Frontal cortex (tissue), 4 donors: ENCODE results near the gene LYSET. TPM values are rescaled to one million over a fixed set of nuclear protein-coding genes. Genes with fewer than 3 reads are reported as not detected.
"Not testable (repeated sequence)": the region's sequence is repeated elsewhere in the genome, so short reads cannot be mapped to it uniquely, and the experiment has no call there.

Experiments
- DNase-seq, 2 donors: peaks; one replicate each; pipeline ENCODE4 v3.0.0; 2012; ENCODE audit warnings: low spot score in 2 of 2
- FAIRE-seq: peaks from 2 replicates; lab custom pipeline; 2012; peaks lifted over from hg19 to GRCh38; lab: Jason Lieb, UNC
- total RNA-seq: library from RNA; depleted of rRNA; stranded (reverse); fragments of >200 nt; gene quantifications from one replicate; pipeline ENCODE4 v1.2.3, GENCODE V29; 2014
- donor health status: control.
- donor health status: control.
- donor health status: control.

The LYSET gene
- total RNA-seq, 1 donor from 2014 or later, result 13.0 TPM

DNA sequence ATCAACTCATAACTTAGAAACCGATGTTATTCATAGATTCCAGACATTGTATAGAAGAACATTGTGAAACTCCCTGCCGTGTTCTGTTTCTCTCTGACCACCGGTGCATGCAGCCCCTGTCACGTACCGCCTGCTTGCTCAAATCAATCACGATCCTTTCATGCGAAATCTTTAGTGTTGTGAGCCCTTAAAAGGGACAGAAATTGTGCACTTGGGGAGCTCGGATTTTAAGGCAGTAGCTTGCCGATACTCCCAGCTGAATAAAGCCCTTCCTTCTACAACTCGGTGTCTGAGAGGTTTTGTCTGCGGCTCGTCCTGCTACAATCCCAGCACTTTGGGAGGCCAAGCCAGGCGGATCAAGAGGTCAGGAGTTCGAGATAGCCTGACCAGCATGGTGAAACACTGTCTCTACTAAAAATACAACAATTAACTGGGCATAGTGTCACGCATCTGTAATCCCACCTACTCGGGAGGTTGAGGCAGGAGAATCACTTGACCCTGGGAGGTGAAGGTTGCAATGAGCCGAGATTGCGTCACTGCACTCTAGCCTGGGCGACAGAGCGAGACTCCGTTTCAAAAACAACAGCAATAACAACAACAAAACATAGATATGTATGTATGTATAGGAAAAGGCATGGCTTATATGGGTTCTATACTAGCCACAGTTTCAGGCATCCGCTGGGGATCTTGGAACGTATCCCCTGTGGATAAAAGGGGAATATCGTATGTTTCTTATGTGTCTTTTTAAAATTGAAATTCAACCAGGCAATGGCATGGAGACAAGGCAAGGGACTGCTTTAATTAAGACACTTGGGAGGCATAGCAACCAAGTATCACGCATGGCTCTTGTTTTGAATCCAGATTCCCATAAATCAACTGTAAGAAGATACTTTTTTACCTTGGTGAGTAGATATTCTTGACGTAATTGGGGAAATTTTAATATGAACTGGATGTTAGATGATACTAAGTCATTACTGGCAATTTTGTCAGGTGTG is 19.5 kb upstream of the LYSET start:
- not testable (repeated sequence) for DNase-seq, FAIRE-seq

DNA sequence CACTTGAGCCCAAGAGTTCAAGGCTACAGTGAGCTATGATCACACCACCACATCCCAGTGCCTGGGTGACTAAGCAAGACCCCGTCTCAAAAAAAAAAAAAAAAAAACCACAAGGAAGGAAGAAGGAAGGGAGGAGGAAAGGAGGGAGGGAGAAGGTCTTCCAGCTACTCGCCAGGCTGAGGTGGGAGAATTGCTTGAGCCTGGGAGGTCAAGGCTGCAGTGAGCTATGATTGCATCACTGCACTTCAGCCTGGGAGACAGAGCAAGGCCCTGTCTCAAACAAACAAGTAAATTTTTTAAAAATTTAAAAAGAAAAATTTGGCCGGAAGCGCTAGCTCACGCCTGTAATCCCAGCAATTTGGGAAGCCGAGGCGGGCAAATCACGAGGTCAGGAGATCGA is 16.5 kb upstream of the LYSET start:
- DNase-seq, FAIRE-seq: not testable (repeated sequence)

DNA sequence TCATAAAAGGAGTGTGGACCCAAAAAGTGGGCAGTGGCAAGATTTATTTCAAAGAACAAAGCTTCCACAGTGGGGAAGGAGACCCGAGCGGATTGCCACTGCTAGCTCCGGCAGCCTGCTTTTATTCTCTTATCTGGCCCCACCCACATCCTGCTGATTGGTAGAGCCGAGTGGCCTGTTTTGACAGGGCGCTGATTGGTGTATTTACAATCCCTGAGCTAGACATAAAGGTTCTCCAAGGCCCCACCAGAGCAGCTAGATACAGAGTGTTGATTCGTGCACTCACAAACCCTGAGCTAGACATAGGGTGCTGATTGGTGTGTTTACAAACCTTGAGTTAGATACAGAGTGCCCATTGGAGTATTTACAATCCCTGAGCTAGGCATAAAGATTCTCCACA is 15.5 kb upstream of the LYSET start:
- not testable (repeated sequence) for FAIRE-seq, DNase-seq

DNA sequence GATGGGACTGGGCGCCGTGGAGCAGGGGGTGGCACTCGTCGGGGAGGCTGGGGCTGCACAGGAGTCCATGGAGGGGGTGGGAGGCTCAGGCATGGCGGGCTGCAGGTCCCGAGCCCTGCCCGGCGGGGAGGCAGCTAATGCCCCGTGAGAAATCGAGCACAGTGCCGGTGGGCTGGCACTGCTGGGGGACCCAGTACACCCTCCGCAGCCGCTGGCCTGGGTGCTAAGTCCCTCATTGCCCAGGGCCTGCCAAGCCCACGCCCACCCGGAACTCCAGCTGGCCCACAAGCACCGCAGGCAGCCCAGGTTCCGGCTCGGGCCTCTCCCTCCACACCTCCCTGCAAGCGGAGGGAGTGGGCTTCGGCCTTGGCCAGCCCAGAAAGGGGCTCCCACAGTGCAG is 15.0 kb upstream of the LYSET start:
- DNase-seq, FAIRE-seq: not testable (repeated sequence)

DNA sequence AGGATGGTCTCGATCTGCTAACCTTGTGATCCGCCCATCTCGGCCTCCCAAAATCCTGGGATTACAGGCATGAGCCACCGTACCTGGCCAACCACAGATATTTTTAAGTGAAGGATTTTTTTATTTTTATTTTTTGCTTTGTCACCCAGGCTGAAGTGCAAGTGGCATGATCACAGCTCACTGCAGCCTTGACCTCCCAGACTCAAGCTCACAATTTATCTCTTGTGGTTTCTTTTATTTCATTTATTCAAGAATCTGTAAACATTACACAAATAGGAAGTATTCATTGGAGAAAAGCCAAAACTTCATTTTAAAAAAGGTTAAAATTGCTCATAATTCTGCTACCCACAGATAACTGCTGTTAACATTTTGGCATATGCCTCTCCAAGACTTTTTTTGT is 13.7 kb upstream of the LYSET start:
- no peak for DNase-seq

DNA sequence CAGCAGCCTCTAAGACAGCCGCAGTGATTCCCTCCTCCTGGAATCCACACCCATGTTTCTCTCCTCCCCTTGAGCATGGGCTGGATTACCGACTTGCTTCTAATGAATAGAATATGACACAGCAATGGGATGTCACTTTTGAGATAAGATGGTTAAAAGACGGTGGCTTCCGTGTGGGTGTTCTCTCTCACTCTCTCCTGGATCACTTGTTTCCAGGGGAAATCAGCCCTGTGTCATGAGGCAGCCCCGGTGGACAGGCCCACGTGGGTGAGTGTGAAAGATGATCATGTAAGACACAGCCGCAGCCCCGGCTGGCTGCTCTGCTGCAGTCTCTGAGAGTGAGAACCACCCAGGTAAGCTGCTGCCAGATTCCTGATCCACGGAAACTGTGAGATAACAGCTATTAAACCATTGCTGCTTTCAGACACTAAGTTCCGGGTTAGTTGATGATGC is 11.1 kb upstream of the LYSET start:
- DNase-seq (no peak), FAIRE-seq (no peak)

More for the DNA sequence above, 13.7 kb upstream of the LYSET start:
- FAIRE-seq, result no peak

DNA sequence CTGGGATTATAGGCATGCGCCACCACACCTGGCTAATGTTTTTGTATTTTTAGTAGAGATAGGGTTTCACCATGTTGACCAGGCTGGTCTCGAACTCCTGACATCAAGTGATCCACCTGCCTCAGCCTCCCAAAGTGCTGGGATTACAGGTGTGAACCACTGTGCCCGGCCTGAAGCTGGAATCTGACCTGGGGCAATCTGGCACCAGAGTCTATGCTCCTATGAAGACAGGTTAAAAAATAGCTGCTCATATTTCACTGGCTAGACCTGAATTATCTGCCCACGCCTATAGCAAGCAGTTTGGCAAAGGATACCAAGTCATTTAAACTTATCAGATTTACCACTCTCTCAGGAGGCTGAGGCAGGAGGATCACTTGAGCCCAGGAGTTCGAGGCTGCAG is 10.4 kb upstream of the LYSET start:
- not testable (repeated sequence) for FAIRE-seq, DNase-seq

DNA sequence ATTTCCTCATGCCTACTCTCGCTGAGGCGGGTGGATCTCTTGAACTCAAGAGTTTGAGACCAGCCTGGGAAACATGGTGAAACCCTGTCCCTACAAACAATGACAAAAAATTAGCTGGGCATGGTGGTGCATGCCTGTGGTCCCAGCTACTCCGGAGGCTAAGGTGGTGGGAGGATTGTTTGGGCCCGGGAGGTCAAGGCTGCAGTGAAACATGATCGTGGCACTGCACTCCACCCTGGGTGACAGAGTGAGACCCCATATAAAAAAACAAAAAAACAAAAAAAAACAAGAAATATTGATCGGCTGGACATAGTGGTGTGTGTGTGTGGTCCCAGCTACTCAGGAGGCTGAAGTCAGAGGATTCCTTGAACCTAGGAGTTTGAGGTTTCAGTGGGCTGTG is 9.6 kb upstream of the LYSET start:
- no peak for DNase-seq
- no peak for FAIRE-seq

DNA sequence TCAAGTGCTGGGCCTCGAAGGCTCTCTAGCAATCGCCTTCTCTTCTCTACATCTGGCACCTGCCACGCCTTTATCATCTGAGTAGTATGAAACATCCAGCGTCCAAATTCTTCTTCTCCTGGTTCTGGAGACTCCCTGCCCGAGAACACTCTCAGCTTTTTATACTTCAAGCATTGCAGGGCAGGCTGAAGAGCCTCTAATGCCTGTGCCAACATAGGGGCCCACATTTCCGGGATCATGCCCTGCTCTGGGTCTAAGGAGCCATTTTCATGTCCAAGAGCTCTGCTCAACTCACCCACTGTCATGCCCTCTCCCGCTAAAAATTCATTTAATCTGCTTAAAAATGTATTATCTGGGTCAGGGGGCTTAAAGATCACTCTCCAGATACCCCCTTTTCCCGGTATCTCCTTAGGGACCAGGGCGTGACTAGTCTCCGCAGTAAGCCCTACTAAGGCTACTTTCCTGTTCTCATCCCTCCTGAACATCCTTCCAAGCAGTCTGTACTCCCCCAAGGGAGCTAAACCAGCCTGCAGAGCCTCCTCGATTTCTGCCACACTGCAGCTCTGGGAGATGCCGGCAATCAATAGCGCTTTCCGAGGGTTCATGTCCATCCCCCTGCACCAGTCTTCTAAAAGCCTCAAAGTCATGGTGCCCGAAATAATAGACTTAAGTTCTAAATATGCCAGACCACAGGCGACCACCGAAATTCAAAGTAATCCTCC is 1.4 kb upstream of the LYSET start:
- FAIRE-seq (no peak), DNase-seq (no peak)

DNA sequence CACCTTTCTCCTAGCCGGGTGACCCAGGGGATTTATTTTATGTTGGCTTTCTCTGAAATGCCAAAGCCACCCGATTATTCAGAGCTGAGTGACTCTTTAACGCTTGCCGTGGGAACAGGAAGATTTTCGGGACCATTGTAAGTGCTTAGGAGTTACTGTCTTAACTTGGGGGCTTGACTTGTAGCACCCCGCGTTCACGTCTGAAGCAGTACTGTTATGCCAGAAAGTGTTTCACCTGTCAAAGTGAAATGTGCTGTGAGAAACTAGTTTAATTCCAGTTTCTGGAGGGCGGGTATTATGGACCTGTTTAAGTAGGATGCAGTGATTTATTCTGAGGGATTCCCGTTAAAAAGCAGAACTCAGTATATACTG is 218 bp downstream of the LYSET start:
- no peak for FAIRE-seq
- no peak for DNase-seq

DNA sequence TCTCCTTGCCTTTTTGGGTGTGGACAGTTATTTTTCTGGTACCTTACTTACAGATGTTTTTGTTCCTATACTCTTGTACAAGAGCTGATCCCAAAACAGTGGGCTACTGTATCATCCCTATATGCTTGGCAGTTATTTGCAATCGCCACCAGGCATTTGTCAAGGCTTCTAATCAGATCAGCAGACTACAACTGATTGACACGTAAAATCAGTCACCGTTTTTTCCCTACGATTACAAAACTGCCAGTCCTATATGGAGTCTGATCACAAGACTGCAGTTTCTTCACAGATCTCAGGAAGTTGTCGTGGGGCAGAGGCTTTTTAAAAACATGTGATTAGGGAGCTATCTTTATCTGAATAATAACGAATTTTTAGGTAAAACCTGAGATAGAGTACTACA is 1.3 kb downstream of the LYSET start:
- DNase-seq (no peak), FAIRE-seq (no peak)

DNA sequence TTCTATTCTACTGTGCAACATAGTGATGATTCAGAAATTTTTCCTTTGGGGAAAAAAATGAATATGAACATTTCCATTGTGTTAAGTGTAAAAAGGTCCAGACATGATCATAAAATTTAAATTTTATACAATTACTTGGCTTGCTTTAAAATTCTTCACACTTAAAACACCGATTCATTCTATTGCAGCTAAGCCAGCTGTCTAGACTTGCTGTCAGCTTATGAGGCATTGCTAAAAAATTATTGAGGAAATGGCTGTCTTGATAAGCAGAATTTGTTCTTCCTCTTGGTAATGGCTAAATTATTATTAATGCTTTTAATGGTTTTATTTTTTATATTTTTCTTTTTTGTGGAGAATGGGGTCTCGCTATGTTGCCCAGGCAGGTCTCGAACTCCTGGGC is 1.8 kb downstream of the LYSET start:
- FAIRE-seq (no peak), DNase-seq (no peak)

DNA sequence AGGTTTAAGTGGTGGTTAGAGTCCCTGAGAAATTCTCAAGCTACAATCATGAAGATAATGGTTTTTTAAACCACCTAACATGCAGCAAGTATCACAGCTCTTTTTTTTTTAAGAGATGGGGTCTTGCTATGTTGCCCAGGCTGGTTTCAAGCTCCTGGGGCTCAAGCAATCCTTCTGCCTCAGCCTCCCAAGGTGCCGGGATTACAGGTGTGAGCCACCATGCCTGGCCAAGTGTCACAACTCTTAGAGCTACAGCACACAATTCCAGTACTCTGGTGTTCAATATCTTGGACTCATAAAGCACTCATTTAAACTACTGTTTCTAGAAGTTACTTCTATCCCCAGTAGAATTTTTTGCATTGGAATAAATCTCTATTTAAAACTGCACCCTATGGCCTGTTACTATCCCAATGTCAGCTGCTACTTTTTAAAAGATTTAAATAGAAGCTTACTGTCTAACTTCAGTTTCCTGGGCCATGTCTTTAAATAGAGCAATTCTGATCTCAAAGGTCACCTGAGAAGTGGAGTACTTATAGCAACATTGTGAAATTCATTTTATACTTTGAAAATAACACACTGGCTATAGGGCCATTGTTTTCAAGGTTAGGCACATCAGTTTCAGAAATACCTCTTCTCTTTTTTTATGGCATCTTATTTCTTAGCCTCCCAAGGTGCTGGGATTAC is 10.3 kb downstream of the LYSET start:
- DNase-seq, result no peak
- FAIRE-seq, result no peak

DNA sequence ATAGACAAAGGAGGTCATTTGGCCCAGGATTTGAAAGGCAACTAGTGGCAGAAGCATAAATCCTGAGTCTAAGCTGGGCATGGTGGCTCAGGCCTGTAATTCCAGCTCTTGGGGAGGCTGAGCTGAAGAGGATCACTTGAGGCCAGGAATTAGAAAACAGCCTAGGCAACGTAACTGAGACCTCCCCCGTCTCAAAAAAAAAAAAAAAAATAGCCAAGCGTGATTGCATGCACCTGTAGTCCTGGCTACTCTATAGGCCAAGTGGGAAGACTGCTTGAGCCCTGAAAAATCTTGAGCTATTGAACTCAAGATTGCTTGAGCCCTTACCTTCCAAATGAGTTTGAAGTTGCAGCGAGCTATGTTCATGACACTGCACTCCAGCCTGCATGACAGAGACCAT is 13.9 kb downstream of the LYSET start:
- DNase-seq (no peak), FAIRE-seq (no peak)

DNA sequence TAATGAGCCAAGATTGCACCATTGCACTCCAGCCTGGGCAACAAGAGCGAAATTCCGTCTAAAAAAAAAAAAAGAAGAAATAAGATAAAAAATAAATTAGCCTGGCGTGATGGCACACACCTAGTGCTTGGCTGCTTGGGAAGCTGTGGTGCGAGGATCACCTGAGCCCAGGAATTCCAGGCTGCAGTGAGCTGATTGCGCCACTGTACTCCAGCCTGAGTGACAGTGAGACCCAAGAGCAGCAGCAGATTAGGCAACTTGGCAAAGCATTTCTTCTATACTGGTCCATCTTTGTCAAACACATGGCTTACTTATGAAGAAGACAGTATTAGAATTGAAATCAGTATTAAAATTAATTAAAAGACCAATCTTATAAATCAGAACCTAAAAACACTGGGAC is 15.4 kb downstream of the LYSET start:
- no peak for DNase-seq
- no peak for FAIRE-seq

DNA sequence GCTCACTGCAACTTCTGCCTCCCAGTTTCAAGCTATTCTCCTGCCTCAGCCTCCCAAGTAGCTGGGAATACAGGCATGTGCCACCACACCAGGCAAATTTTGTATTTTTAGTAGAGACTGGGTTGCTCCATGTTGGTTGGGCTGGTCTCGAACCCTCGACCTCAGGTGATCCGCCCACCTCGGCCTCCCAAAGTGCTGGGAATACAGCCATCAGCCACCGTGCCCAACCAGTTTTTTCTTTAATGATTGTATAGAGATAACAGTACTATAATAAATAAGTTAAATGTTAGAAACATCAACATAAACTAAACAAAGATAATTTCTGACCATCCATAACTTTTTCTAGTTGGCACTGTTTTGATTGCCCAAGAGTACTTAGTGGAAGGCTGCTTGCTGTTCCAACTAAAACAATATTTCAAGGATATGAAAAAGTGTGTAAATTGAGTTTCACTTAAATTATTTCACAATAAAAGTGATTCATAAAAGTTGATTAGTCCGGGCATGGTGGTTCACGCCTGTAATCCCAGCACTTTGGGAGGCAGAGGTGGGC is 16.1 kb downstream of the LYSET start:
- FAIRE-seq, result no peak

DNA sequence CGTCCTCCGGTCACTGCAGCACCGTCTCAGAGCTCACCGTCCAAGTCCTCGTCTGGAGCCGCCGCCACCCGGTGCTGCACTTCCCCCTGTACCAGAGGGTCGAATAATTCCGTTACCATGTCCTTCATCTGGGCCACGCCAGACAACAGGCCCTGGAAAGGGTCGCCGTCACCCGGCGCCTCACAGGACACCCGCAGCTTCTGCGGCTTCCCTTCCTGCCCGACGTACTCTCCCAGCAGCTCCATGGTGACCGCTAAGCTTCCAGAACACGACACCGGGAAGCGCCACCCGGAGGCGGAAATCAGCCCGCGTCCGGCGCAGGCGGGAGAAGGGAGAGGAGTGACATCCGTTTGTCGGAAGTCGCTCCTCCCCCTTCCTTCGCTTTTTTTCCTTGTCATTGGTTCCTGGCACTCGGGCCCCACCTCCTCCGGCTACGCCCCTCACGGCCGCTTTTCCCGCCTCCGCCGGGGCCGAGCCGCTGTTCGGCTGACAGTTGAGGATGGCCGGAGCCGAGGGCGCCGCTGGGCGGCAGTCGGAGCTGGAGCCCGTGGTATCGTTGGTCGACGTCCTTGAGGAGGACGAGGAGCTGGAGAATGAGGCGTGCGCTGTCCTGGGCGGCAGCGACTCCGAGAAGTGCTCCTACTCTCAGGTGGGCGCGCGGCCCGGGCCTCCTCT is 21.8 kb downstream of the LYSET start, which contains the start of the genes GON7 and UBR7:
Gene GON7, minus strand, starts transcription at position 273 of the 675 bp plus-strand sequence. Its CDS starts 28 bp downstream, at position 245.
Gene UBR7, plus strand, starts transcription at position 464 of the 675 bp plus-strand sequence. Its CDS starts 36 bp downstream, at position 500.
- DNase-seq, result peak; percentile 92 to 94
- FAIRE-seq, result peak; percentile 3

More for the DNA sequence above, 16.1 kb downstream of the LYSET start:
- DNase-seq, result no peak

DNA sequence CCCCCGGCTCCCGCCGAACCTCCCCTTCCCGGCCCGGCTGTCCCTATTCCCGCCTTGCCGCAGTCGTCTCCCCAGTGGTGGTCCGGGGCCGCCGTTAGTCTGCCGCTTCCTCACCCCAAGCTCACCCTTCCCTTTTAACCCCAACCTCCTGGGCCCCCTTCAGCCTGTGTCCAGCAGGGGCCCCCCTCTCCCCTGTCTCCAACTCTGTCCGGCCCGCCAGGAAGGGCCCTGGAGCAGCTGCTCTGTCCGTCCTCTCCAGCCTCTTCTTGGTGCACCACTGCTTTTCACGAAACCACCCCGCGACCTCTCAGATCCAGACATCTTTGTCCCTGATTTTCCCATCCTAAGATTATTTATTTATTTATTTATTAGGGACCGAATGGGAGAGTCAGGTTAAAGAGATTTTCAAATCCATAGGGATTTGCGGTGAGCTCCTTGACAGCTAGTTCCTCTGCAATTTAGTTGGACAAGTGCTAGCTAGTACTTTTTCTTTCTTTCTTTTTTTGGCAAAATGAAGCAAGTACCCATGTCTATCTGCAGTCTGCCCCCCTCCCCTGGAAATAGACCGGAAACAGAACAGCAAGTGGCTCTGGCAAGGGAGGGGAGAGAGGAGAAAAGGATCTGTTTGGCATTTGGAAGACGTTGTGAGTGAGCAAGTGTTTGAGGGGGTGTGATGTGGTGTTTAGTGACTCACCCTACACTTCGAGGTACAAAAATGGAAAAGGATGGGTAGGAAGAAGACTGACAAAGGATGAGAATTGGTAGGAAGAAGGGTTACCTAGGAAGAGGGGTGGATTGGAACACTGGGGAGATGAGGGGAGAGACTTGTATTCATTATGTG is 22.6 kb downstream of the LYSET start:
- DNase-seq (peak; percentile 47 to 48), FAIRE-seq (no peak)
